ENCODE results near the gene PYGB. TPM values are rescaled to one million over a fixed set of nuclear protein-coding genes. Genes with fewer than 3 reads are reported as not detected.
"Not testable (repeated sequence)": the region's sequence is repeated elsewhere in the genome, so short reads cannot be mapped to it uniquely, and the experiment has no call there.

The PYGB gene
- polyA plus RNA-seq, 1 donor = 25.4 TPM

- no peak for DNase-seq
Observed at GRCh38 chr20:25249198-25249931, 1.5 kb downstream of the PYGB start.

- DNase-seq = no peak
Observed at GRCh38 chr20:25250508-25250907, 2.6 kb downstream of the PYGB start.

GRCh38 chr20:25251019-25251418, 3.1 kb downstream of the PYGB start:
- DNase-seq = no peak

GRCh38 chr20:25251558-25251957, 3.7 kb downstream of the PYGB start:
- no peak for DNase-seq

- no peak for DNase-seq
Observed at GRCh38 chr20:25252230-25252651, 4.4 kb downstream of the PYGB start.

- no peak for DNase-seq
Observed at GRCh38 chr20:25252686-25253421, 5.0 kb downstream of the PYGB start.

- no peak for DNase-seq
Observed at GRCh38 chr20:25253606-25254275, 5.9 kb downstream of the PYGB start.

GRCh38 chr20:25254571-25254970, 6.7 kb downstream of the PYGB start:
- DNase-seq = no peak

GRCh38 chr20:25254986-25255680, 7.2 kb downstream of the PYGB start:
- no peak for DNase-seq

- DNase-seq = no peak
Observed at GRCh38 chr20:25256226-25256859, 8.5 kb downstream of the PYGB start.

GRCh38 chr20:25257130-25257529, 9.2 kb downstream of the PYGB start:
- no peak for DNase-seq

- DNase-seq = no peak
Observed at GRCh38 chr20:25257756-25258475, 10.0 kb downstream of the PYGB start.

- DNase-seq = no peak
Observed at GRCh38 chr20:25258476-25258805, 10.6 kb downstream of the PYGB start.

- DNase-seq = no peak
Observed at GRCh38 chr20:25258828-25259227, 10.9 kb downstream of the PYGB start.

GRCh38 chr20:25259358-25259757, 11.5 kb downstream of the PYGB start:
- no peak for DNase-seq

GRCh38 chr20:25259788-25260254, 11.9 kb downstream of the PYGB start:
- DNase-seq = no peak

- DNase-seq = not testable (repeated sequence)
Observed at GRCh38 chr20:25260770-25261437, 13.0 kb downstream of the PYGB start.

- DNase-seq = no peak
Observed at GRCh38 chr20:25269057-25269832, 21.4 kb downstream of the PYGB start.

GRCh38 chr20:25269833-25270170, 21.9 kb downstream of the PYGB start:
- DNase-seq = no peak

- DNase-seq = no peak
Observed at GRCh38 chr20:25270829-25271251, 23.0 kb downstream of the PYGB start.

Data from hindlimb muscle (tissue), 1 donor.